Lower lobe of right lung (tissue), 2 donors: ENCODE measurements around the gene UBAC2. TPM values are rescaled to one million over a fixed set of nuclear protein-coding genes. Genes with fewer than 3 reads are reported as not detected.

Experiments used
- ATAC-seq, 2 donors: fragments of 200-7000 bp; cut with Tn5 transposase; one replicate each; pipeline ENCODE4 v1.9.1; 2020 to 2022; ENCODE audit warnings: mild to moderate bottlenecking in 2 of 2, moderate library complexity in 2 of 2
- DNase-seq: peaks from one replicate; pipeline ENCODE4 v3.0.0-alpha.2; 2020
- H3K27ac ChIP-seq: fragments of 200-600 bp; one replicate; pipeline ENCODE4 v1.8.0; 2022
- H3K27me3 ChIP-seq: fragments of 200-600 bp; one replicate; pipeline ENCODE4 v1.8.0; 2022; ENCODE audit warnings: low read depth
- H3K36me3 ChIP-seq: fragments of 200-600 bp; one replicate; pipeline ENCODE4 v1.8.0; 2022; ENCODE audit warnings: mild to moderate bottlenecking
- H3K4me1 ChIP-seq: fragments of 200-600 bp; one replicate; pipeline ENCODE4 v1.8.0; 2022
- H3K4me3 ChIP-seq: fragments of 200-600 bp; one replicate; pipeline ENCODE4 v1.8.0; 2022; ENCODE audit warnings: mild to moderate bottlenecking
- H3K9me3 ChIP-seq: fragments of 200-600 bp; one replicate; pipeline ENCODE4 v1.8.0; 2022
- CTCF ChIP-seq: fragments of 200-600 bp; IDR thresholded peaks from one replicate; pipeline ENCODE4 v1.8.0; 2022; ENCODE audit warnings: antibody characterized with exemption, mild to moderate bottlenecking
- intact Hi-C: fragments of 100-400 bp; cut with DNase I; formaldehyde crosslinking; loops from one replicate; pipeline ENCODE4 v1.11.0; 2022
- total RNA-seq: library from RNA; stranded (reverse); fragmentation: NEBNext Ultra II Directional; extraction: Animal tissue kit (Norgen Biotek cat#: 25700); gene quantifications from one replicate; pipeline ENCODE4 v1.2.1, GENCODE V29; 2021
- donor health status: DM: no; HTN: yes; CAD: no; lungs with severe emphysema.

The UBAC2 gene
- total RNA-seq, 1 donor from 2014 or later, result 44.5 TPM

- H3K4me1 ChIP-seq, result peaks cover 26% of the 10 kb centered on the region
- H3K27ac ChIP-seq, result no peak overlapping the region
- peaks cover 5% of the 10 kb centered on the region for H3K36me3 ChIP-seq
- no peaks in the 10 kb centered on the region for H3K27me3 ChIP-seq
- no peak for TF ChIP-seq CTCF
- no peak for DNase-seq
- intact Hi-C loops, result no loop called here
- no peaks in the 10 kb centered on the region for H3K9me3 ChIP-seq
- no peak overlapping the region for H3K4me3 ChIP-seq
- ATAC-seq, result no peak
Observed at GRCh38 chr13:99205621-99206220, 5.1 kb downstream of the UBAC2 start.

- no peak for TF ChIP-seq CTCF
- no peaks in the 10 kb centered on the region for H3K27me3 ChIP-seq
- DNase-seq (no peak), ATAC-seq (no peak)
- H3K36me3 ChIP-seq, result peaks cover 5% of the 10 kb centered on the region
- no peak overlapping the region for H3K27ac ChIP-seq
- H3K4me1 ChIP-seq, result peaks cover 26% of the 10 kb centered on the region
- no peaks in the 10 kb centered on the region for H3K9me3 ChIP-seq
- intact Hi-C loops, result no loop called here
- no peak overlapping the region for H3K4me3 ChIP-seq
Observed at GRCh38 chr13:99206226-99206625, 5.6 kb downstream of the UBAC2 start.

GRCh38 chr13:99206873-99207272 is 6.2 kb downstream of the UBAC2 start:
- Histone ChIP-seq H3K4me1 (peaks cover 26% of the 10 kb centered on the region), H3K4me3 (no peak overlapping the region), H3K27ac (no peak overlapping the region), H3K36me3 (peaks cover 5% of the 10 kb centered on the region), H3K27me3 (no peaks in the 10 kb centered on the region), H3K9me3 (no peaks in the 10 kb centered on the region)
- DNase-seq, result no peak
- intact Hi-C loops, result no loop called here
- no peak for ATAC-seq
- TF ChIP-seq CTCF, result no peak

- peaks cover 20% of the 10 kb centered on the region for H3K4me1 ChIP-seq
- H3K36me3 ChIP-seq, result peaks cover 5% of the 10 kb centered on the region
- no peak overlapping the region for H3K4me3 ChIP-seq
- TF ChIP-seq CTCF, result no peak
- H3K9me3 ChIP-seq, result no peaks in the 10 kb centered on the region
- no peaks in the 10 kb centered on the region for H3K27me3 ChIP-seq
- ATAC-seq, result no peak
- no peak for DNase-seq
- intact Hi-C loops, result no loop called here
- H3K27ac ChIP-seq, result no peak overlapping the region
Observed at GRCh38 chr13:99207511-99207910, 6.9 kb downstream of the UBAC2 start.

GRCh38 chr13:99208185-99208584 is 7.5 kb downstream of the UBAC2 start:
- no peak for TF ChIP-seq CTCF
- ATAC-seq (no peak), DNase-seq (no peak)
- H3K27ac ChIP-seq, result no peak overlapping the region
- H3K36me3 ChIP-seq, result peaks cover 5% of the 10 kb centered on the region
- H3K4me3 ChIP-seq, result no peak overlapping the region
- H3K9me3 ChIP-seq, result no peaks in the 10 kb centered on the region
- peaks cover 15% of the 10 kb centered on the region for H3K4me1 ChIP-seq
- intact Hi-C loops, result no loop called here
- H3K27me3 ChIP-seq, result no peaks in the 10 kb centered on the region
